Activated CD8-positive, alpha-beta T cell treated with anti-CD3 and anti-CD28 coated beads for 36 hours (primary cell): Measurements from ENCODE around the gene FCHSD1. TPM values are rescaled to one million over a fixed set of nuclear protein-coding genes. Genes with fewer than 3 reads are reported as not detected.
A peak's percentile ranks its signal among the peaks of the same experiment; 100 is the strongest.

Experiments used
- ATAC-seq: fragments of 200-7000 bp; cut with Tn5 transposase; one replicate; pipeline ENCODE4 v1.10.0; 2021; ENCODE audit warnings: mild to moderate bottlenecking, moderate library complexity
- CTCF ChIA-PET: fragments of 350-600 bp; sonication (Branson Sonifier 250); formaldehyde crosslinking; loops from one replicate; lab custom pipeline; 2021; ENCODE audit warnings: antibody characterized with exemption; lab: Charles Lee
- POLR2A ChIA-PET: fragments of 350-600 bp; sonication (Branson Sonifier 250); formaldehyde crosslinking; loops from one replicate; lab custom pipeline; 2021; ENCODE audit warnings: antibody characterized with exemption; lab: Charles Lee
- DNase-seq: peaks from one replicate; pipeline ENCODE4 v3.0.0-alpha.2; 2020
- H3K27ac Mint-ChIP-seq: one replicate; pipeline ENCODE4 v1.8.0; 2021; ENCODE audit warnings: mild to moderate bottlenecking, mixed read lengths
- H3K27me3 Mint-ChIP-seq: one replicate; pipeline ENCODE4 v1.8.0; 2021; ENCODE audit warnings: mixed read lengths
- H3K36me3 Mint-ChIP-seq: one replicate; pipeline ENCODE4 v1.8.0; 2021; ENCODE audit warnings: low read depth, mixed read lengths
- H3K4me1 Mint-ChIP-seq: one replicate; pipeline ENCODE4 v1.8.0; 2021; ENCODE audit warnings: low read depth, mixed read lengths
- H3K4me3 Mint-ChIP-seq: one replicate; pipeline ENCODE4 v1.8.0; 2021; ENCODE audit warnings: mild to moderate bottlenecking, moderate library complexity, mixed read lengths
- H3K9me3 Mint-ChIP-seq: one replicate; pipeline ENCODE4 v1.8.0; 2021; ENCODE audit warnings: mixed read lengths
- intact Hi-C: fragments of 100-400 bp; cut with micrococcal nuclease; formaldehyde crosslinking; loops from one replicate; pipeline ENCODE4 v1.10.0; 2022
- total RNA-seq, 2 experiments: library from RNA; stranded (reverse); gene quantifications; one replicate each; pipeline ENCODE4 v1.2.3, GENCODE V29; 2021
- TF ChIP-seq, protein P1 (sequence below): fragments of 200-600 bp; IDR thresholded peaks from one replicate; pipeline ENCODE4 v1.8.0; 2022; ENCODE audit warnings: antibody characterized with exemption, mild to moderate bottlenecking

The FCHSD1 gene
- total RNA-seq, 2 experiments from 2014 or later: 30.1 to 31.8 TPM

- ATAC-seq (peak; percentile 95), DNase-seq (peak; percentile 85)
- Mint-ChIP-seq H3K36me3 (no peaks in the 10 kb centered on the region), H3K27ac (no peak overlapping the region), H3K4me3 (no peak overlapping the region), H3K27me3 (no peaks in the 10 kb centered on the region), H3K4me1 (peaks cover 3% of the 10 kb centered on the region), H3K9me3 (no peaks in the 10 kb centered on the region)
- POLR2A ChIA-PET: interaction anchor here (0.6 to 1.0 kb wide), 2 partner anchors 214 to 231 kb away, joined by 4 to 5 read pairs; no protein-coding TSS in a partner anchor
- intact Hi-C loops: no loop called here
- TF ChIP-seq, protein P1, sequence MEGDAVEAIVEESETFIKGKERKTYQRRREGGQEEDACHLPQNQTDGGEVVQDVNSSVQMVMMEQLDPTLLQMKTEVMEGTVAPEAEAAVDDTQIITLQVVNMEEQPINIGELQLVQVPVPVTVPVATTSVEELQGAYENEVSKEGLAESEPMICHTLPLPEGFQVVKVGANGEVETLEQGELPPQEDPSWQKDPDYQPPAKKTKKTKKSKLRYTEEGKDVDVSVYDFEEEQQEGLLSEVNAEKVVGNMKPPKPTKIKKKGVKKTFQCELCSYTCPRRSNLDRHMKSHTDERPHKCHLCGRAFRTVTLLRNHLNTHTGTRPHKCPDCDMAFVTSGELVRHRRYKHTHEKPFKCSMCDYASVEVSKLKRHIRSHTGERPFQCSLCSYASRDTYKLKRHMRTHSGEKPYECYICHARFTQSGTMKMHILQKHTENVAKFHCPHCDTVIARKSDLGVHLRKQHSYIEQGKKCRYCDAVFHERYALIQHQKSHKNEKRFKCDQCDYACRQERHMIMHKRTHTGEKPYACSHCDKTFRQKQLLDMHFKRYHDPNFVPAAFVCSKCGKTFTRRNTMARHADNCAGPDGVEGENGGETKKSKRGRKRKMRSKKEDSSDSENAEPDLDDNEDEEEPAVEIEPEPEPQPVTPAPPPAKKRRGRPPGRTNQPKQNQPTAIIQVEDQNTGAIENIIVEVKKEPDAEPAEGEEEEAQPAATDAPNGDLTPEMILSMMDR: peak; percentile 89
- CTCF ChIA-PET: interaction anchor here (0.6 to 9.5 kb wide), 30 partner anchors 9 to 304 kb away, joined by 3 to 93 read pairs (median 5); partner anchors contain the start of genes ARAP3, FCHSD1, HDAC3 and PCDH1
These were observed 13.7 kb upstream of the FCHSD1 start for GRCh38 chr5:141664733-141665461.

DNA sequence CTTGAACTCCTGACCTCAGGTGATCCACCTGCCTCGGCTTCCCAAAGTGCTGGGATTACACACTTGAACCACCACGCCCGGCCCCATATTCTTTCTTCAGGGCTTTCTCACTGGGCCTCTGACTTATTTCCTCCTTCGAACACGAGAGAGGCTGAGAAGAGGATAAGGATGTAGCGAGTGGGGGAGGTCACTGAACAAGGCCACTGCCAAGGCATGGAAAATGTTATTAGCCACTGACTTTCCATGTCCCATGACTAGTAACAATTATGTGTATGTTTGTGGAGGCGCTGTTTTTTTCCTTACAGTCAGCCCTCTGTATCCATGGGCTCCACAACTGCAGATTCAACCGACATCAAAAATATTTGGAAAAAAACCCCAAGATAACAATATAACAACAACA lies 12.3 kb upstream of the FCHSD1 start:
- CTCF ChIA-PET: interaction anchor here (1.2 to 9.5 kb wide), 10 partner anchors 12 to 216 kb away, joined by 3 to 93 read pairs (median 7); partner anchors contain the start of genes FCHSD1 and PCDH1
- H3K36me3 Mint-ChIP-seq: no peaks in the 10 kb centered on the region
- H3K27ac Mint-ChIP-seq: no peak overlapping the region
- POLR2A ChIA-PET: no interaction called here
- H3K4me1 Mint-ChIP-seq: peaks cover 3% of the 10 kb centered on the region
- TF ChIP-seq, protein P1: no peak
- H3K27me3 Mint-ChIP-seq: no peaks in the 10 kb centered on the region
- intact Hi-C loops: no loop called here
- no peak overlapping the region for H3K4me3 Mint-ChIP-seq
- H3K9me3 Mint-ChIP-seq: no peaks in the 10 kb centered on the region
- DNase-seq (no peak), ATAC-seq (no peak)

DNA sequence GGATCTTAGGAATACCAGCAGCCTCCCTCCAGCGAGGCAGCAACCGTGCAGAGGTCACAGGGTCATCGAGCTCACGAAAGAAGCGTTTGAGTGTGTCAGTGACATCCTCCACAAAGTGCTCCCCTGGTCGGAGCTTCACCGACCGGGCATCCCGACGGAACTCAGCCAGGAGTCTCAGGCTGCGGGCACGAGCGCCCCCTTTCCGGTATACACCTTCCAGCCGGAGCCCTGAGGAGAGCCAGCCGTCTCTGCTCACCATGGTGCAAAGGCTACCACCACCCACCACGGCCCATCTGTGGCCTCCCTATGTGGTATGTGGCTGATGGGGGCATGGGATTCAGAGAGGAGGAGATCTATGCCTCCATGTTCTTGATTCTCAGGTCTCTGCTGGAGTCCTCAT lies 10.8 kb upstream of the FCHSD1 start:
- ChIA-PET POLR2A (no interaction called here), CTCF (interaction anchor here (1.2 to 9.5 kb wide), 6 partner anchors 30 to 217 kb away, joined by 3 to 93 read pairs (median 4); no protein-coding TSS in a partner anchor)
- Mint-ChIP-seq H3K36me3 (no peaks in the 10 kb centered on the region), H3K4me3 (no peak overlapping the region), H3K27me3 (no peaks in the 10 kb centered on the region), H3K4me1 (peaks cover 6% of the 10 kb centered on the region), H3K9me3 (no peaks in the 10 kb centered on the region), H3K27ac (no peak overlapping the region)
- no peak for ATAC-seq
- TF ChIP-seq, protein P1: no peak
- intact Hi-C loops: no loop called here
- DNase-seq: no peak

GRCh38 chr5:141657937-141658545 lies 6.8 kb upstream of the FCHSD1 start:
- intact Hi-C loops: no loop called here
- TF ChIP-seq, protein P1: no peak
- POLR2A ChIA-PET: no interaction called here
- ATAC-seq (peak; percentile 84), DNase-seq (peak; percentile 55)
- no peaks in the 10 kb centered on the region for H3K27me3 Mint-ChIP-seq
- H3K36me3 Mint-ChIP-seq: no peaks in the 10 kb centered on the region
- CTCF ChIA-PET: interaction anchor here (0.9 to 2.3 kb wide), 8 partner anchors 9 to 303 kb away, joined by 3 to 8 read pairs (median 3); no protein-coding TSS in a partner anchor
- H3K4me1 Mint-ChIP-seq: peaks cover 10% of the 10 kb centered on the region
- H3K4me3 Mint-ChIP-seq: no peak overlapping the region
- no peaks in the 10 kb centered on the region for H3K9me3 Mint-ChIP-seq
- no peak overlapping the region for H3K27ac Mint-ChIP-seq
